Neural crest cell (in vitro differentiated cells): Measurements from ENCODE around the gene C16orf74. TPM values are rescaled to one million over a fixed set of nuclear protein-coding genes. Genes with fewer than 3 reads are reported as not detected.

Experiments used
- DNase-seq: peaks from one replicate; pipeline ENCODE4 v3.0.0; 2021; ENCODE audit warnings: low read depth, mixed read lengths, low spot score
- H3K27ac Mint-ChIP-seq: one replicate; pipeline ENCODE4 v1.8.0; 2021; ENCODE audit warnings: mild to moderate bottlenecking, mixed read lengths; ENCODE audit not compliant: unreplicated experiment
- H3K27me3 Mint-ChIP-seq: 2 replicates; pipeline ENCODE4 v1.8.0; 2021; ENCODE audit warnings: low read depth, mild to moderate bottlenecking, mixed read lengths
- H3K36me3 Mint-ChIP-seq: 2 replicates; pipeline ENCODE4 v1.8.0; 2021; ENCODE audit warnings: low read depth, mild to moderate bottlenecking, mixed read lengths
- H3K4me1 Mint-ChIP-seq: 2 replicates; pipeline ENCODE4 v1.8.0; 2021; ENCODE audit warnings: mixed read lengths
- H3K4me3 Mint-ChIP-seq: one replicate; pipeline ENCODE4 v1.8.0; 2021; ENCODE audit warnings: mild to moderate bottlenecking, mixed read lengths
- H3K9me3 Mint-ChIP-seq: 2 replicates; pipeline ENCODE4 v1.8.0; 2021; ENCODE audit warnings: mixed read lengths
- CTCF ChIP-seq: fragments of 200-600 bp; sonication (generic); conservative IDR thresholded peaks from 2 replicates; pipeline ENCODE4 v1.5.0; 2021; ENCODE audit warnings: antibody characterized with exemption, mild to moderate bottlenecking
- total RNA-seq: library from RNA; stranded (reverse); gene quantifications from 2 replicates; pipeline ENCODE4 v1.2.1, GENCODE V29; 2021

C16orf74 gene
- total RNA-seq, 1 donor from 2014 or later, result 1.2 TPM

- Mint-ChIP-seq H3K36me3 (peaks cover 7% of the 10 kb centered on the region), H3K27me3 (no peaks in the 10 kb centered on the region), H3K4me1 (peaks cover 8% of the 10 kb centered on the region), H3K27ac (no peak overlapping the region), H3K4me3 (no peak overlapping the region), H3K9me3 (no peaks in the 10 kb centered on the region)
- no peak for TF ChIP-seq CTCF
- no peak for DNase-seq
Measured at GRCh38 chr16:85680352-85680944, 70.4 kb downstream of the C16orf74 start.

- Mint-ChIP-seq H3K27ac (no peak overlapping the region), H3K27me3 (no peaks in the 10 kb centered on the region), H3K4me1 (peaks cover 8% of the 10 kb centered on the region), H3K36me3 (peaks cover 10% of the 10 kb centered on the region), H3K9me3 (no peaks in the 10 kb centered on the region), H3K4me3 (no peak overlapping the region)
- DNase-seq, result no peak
- TF ChIP-seq CTCF, result no peak
Measured at GRCh38 chr16:85679870-85680269, 71.0 kb downstream of the C16orf74 start.

GRCh38 chr16:85678821-85679220 is 72.1 kb downstream of the C16orf74 start:
- no peak for TF ChIP-seq CTCF

GRCh38 chr16:85678016-85678415 is 72.9 kb downstream of the C16orf74 start:
- peaks cover 1% of the 10 kb centered on the region for H3K4me1 Mint-ChIP-seq
- no peaks in the 10 kb centered on the region for H3K9me3 Mint-ChIP-seq
- H3K27me3 Mint-ChIP-seq, result no peaks in the 10 kb centered on the region
- no peak overlapping the region for H3K27ac Mint-ChIP-seq
- no peak overlapping the region for H3K4me3 Mint-ChIP-seq
- DNase-seq, result no peak
- TF ChIP-seq CTCF, result no peak
- H3K36me3 Mint-ChIP-seq, result peaks cover 12% of the 10 kb centered on the region

More at GRCh38 chr16:85678821-85679220, 72.1 kb downstream of the C16orf74 start:
- H3K4me1 Mint-ChIP-seq, result peaks cover 8% of the 10 kb centered on the region
- H3K9me3 Mint-ChIP-seq, result no peaks in the 10 kb centered on the region
- peaks cover 12% of the 10 kb centered on the region for H3K36me3 Mint-ChIP-seq
- no peak for DNase-seq
- peak overlapping the region; percentile 20 for H3K27ac Mint-ChIP-seq
- H3K4me3 Mint-ChIP-seq, result no peak overlapping the region
- H3K27me3 Mint-ChIP-seq, result no peaks in the 10 kb centered on the region

- Mint-ChIP-seq H3K27ac (no peak overlapping the region), H3K36me3 (peaks cover 15% of the 10 kb centered on the region), H3K4me3 (no peak overlapping the region), H3K4me1 (no peaks in the 10 kb centered on the region), H3K27me3 (no peaks in the 10 kb centered on the region), H3K9me3 (no peaks in the 10 kb centered on the region)
- no peak for TF ChIP-seq CTCF
- no peak for DNase-seq
Measured at GRCh38 chr16:85677383-85677967, 73.4 kb downstream of the C16orf74 start.
